KG1 (cell line): Measurements from ENCODE around the gene ZDHHC11B.
"Not testable (repeated sequence)": the region's sequence is repeated elsewhere in the genome, so short reads cannot be mapped to it uniquely, and the experiment has no call there.

Source experiments
- DNase-seq: peaks from one replicate; lab custom pipeline; 2025; lab: John Stamatoyannopoulos, UW

The ZDHHC11B gene

DNA sequence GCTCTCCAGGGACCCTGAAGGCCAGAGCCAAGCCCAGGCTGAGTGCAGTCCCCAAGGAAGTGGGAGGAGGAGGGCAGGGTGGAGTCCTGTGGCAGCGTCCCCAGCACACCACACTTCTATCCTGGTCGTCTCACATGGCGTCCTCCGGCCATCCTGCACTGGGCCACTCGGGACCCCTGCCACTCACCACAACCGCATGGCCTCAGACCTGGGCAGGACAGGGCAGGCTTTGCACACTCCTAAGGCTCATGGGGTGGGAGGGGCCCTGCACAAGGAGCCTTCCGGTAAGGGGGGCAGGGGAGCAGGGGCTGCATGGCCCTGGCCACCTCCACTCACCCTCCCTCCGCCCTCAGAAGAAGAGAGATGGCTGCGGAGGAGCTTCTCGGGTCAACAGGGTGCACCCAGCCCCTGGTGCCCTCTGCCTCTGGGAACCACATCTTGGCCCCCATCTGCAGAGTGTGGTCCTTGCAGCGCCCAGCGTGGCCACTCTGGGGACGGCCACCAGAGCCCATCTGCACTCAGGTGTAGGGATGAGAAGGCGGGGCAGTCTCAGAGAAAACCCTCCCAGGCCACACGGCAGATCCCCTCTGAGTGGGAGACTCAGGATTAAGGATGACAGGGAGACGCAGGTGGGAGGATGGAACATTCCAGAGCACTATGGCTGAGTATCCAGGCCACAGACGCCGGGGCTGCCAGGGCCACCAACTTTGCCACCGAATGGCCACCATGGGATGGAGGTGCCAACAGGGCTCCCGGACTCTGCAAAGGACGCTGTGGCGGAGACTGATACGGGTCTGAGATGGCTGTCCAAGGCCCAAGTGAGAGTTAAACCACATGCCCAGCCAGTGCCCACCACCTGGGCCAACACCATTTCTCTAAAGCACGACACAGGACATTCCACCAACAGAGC lies 99.0 kb downstream of the ZDHHC11B start:
- DNase-seq = no peak

DNA sequence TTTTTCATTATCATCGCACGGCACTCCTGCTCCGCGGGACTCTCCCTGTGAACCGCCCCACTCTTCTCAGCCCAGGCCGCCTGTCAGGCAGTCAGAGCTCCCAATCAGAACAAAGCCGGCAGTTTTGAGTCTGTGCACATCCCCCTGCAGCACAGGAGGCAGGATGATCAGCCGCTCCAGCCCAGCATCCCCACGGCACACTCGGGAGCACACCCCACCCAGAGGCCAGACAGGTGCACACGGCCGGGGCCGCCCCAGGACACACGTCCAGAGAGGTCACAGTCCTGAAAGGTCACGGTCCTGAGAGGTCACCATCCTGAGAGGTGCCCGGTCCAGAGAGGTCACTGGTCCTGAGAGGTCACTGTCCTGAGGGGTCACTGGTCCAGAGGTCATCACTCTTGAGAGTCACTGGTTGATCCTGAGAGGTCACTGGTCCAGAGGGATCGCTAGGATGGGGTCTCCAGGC lies 99.7 kb downstream of the ZDHHC11B start:
- no peak for DNase-seq

DNA sequence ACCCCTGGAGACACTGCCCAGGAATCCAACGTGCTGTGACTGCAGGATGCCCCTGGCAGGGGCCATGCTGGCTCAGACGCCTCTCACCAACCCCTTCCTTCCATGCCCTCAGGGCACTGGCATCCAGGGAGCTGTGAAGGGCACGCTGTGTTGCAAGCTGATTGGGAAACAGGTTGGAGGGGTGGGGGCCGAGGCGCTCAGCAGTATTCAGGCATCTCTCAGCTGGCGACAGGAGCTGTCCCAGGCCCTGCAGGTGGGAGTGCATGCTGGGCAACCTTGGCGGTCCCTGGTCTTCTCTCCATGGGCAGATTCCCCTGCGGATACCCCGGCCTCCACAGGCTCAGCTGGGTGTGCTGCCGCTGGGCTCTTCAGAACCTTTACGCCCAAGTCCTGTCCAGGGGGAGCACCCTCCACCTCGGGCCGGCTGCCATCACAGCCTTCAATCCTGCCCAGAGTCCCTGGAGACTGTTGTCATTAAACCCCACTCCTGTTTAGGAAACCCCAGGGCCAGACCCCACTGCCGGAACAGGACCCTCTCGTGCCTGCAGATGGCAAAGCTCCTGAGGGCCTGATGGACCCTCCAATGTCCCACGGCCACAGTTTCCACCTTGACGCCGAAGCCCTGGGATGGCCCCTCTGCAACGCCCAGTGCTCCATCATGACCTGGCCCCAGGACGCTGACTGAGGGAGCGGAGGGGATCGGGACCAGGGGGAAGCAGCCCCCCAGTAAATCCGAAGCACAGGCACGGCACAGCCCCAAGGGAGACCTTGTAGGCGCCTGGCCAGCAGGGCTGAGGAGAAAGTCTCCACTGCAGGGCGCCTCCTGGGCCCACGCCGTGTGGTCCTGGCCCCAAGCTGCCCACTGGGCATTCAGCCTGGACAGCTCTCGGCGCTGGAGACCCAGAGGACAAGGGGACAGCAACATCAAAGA lies 100.7 kb downstream of the ZDHHC11B start:
- DNase-seq = no peak

DNA sequence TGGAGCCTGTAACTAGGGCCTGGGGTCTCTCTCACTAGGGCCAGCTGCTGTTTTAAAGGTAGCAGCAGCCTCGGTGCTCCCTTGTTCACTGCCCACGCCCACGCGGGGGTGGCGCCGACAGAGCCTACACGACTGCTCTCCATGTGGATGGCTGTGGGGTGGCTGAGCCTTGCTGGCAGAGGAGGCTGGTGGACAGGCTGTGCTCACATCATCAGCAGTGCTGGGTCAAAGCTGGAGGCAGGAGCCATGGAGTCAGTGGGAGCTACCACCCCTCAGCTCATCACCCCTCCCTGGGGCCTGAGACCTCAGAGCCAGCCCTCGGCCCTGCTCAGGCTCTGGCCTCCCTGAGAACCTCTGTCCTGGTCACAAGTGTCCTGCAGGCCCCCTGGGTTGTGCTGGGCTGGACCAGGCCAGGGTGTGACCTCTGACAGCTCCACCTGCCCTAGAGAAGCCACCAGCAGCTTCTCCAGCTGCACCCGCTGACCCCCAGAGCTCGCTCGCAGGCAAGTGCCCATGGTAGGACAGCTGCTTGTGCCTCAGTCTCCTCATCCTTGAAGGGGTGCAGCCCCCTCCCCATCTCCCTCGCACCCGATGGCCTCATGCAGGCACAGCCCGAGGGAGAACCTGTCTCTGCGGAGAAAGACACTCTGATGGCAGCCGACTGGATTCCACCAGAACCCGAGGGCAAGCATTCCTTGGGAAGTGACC lies 101.7 kb downstream of the ZDHHC11B start:
- not testable (repeated sequence) for DNase-seq

DNA sequence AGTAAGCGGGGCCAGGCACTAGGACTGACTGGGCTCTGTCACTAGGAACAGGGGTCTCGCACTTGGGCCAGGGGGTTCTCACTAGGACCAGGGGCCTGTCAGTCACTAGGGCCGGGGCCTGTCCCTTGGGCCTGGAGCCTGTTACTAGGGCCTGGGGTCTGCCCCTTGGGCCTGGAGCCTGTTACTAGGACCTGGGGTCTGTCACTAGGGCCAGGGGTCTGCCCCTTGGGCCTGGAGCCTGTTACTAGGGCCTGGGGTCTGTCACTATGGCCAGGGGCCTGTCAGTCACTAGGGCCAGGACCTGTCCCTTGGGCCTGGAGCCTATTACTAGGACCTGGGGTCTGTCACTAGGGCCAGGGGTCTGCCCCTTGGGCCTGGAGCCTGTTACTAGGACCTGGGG lies 102.3 kb downstream of the ZDHHC11B start:
- DNase-seq = not testable (repeated sequence)

DNA sequence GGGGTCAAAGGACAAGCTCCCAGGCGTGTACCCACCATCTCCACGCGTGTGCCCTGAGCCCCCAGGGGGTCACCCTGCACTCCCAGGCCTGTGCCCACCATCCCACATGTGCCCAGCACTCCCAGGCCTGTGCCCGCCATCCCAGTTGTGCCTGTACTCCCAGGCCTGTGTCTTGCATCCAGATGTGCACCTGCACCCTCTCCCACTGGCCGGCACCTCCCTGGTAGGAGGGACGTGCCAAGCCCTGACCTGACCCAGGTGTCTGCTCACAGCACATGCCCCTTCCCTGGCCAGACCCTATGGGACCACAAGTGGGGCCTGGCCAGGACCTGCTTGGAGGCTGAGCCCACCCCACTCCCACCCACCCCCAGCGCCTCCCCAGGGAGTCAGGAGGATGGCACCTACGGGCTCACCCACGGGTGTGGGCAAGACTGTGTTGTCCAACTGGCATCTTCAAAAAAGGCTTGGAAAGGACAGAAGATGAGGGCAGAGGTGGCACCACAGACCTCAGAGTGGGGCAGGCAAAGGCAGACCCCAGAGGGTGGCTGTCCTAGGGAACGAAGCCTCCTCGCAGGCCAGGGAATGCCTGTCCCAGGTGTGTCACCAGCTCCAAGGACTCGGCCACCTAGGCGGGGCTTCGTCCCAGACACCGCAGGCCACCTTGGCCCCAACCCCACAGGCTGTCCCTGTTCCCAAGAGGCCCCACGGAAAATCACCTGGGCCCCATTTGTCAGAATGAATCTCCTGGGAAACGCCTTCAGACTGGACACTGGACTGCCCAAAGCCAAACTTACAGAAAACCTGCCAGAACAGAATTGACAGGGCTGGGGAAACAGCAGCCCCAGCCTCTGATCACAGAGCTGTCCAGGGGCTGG lies 103.0 kb downstream of the ZDHHC11B start:
- DNase-seq = not testable (repeated sequence)

DNA sequence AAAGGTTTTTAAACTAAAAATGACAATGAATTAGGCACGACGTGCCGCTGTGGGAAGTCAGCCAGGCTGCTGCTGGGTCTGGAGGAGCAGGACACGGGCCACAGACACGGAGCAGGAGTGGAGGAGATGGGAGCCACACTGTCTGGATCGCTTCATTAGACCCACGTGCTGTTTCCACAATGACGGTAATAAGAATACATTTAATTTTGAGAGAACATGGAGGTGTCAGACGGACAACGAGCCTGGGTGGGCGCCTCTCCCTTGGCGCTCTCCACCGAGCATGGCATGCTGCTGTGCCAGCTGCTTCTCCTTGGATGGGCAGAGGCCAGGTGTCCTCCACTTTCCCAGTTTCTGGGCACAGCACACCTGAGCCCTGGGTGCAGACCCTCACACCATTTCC lies 103.7 kb downstream of the ZDHHC11B start:
- not testable (repeated sequence) for DNase-seq

DNA sequence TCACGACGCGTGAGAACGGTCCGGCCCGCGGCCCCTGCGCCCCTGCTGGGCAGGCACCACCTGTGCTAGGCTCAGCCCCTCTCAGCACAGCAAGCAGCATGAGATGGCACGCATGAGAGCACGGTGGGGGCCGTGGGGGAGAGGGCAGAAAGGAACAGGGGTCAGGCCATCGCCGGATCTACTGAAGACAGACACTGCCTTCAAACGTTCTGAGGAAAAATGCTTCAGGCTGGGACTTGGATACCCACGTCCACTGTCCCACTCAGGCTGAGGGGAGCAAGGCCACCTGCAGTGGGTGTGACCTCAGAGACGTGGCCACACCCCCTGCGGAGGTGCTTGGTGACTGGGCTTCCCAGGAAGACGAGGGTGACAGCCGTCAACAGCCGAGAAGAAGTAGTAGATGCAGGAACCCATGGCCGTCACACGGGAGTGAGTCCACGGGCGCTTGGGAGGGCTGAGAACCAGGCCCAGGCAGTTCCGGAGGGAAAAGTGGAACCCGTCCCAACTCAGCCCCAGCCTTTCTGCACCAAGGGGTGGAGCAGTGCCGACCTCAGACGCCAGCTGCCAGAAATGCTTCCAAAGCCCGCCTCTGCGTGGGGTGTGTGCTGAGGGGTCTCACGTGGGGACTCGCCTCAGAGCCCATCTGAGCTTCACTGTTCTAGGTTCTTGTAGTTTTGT lies 104.3 kb downstream of the ZDHHC11B start:
- DNase-seq = not testable (repeated sequence)

DNA sequence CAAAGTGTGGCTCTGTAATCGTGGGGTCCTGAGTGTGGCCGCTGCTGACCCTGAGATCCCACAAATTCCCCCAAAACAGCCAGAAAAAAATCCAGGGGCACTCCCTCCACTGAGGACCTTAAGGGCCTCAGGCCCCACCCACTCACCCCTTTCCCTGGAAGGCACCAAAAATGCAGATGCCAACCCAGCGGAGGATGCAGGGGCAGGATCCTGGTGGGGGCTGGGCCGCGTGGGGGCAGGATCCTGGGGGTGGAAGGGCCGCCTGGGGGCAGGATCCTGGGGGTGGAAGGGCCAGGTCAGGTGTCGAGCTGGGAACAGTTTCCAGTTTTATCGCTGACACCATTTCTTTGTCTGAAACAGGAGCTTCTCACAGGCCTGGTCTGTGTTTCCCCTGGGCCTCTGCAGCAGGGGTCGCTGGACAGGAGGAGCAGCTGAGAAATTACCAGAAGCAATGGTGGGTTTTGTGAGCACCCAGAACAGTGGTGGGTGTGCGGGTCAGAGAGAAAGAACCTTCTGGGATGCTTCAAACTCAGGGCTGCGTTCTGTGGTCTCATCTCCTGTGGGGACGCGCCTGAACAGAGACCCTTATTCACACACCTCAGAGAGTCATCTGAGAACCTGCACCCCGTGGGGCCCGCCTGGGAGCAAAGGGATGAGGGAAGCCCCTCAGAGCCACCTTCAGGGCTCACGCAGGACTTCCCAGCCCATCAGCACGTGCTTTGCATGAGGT lies 105.2 kb downstream of the ZDHHC11B start:
- not testable (repeated sequence) for DNase-seq

DNA sequence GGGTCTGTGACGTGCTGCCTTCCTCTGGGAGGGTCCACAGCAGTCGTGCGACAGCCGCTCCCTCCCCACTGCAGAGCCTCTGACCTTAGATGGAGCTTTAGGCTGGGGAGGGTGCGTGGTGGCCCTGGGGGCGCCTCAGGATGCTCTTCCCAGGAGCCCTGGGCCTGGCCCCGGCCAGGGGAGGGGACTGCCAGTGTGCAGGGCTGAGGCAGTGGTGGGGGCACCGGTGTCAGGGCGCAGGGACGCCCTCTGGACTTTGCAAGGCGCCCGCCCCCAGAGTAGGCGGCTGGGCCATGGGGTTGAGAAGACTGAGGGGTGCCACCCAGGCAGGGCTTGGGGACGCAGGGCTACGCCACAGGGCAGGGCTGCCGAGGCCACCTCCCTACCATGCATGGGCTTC lies 106.0 kb downstream of the ZDHHC11B start:
- not testable (repeated sequence) for DNase-seq

DNA sequence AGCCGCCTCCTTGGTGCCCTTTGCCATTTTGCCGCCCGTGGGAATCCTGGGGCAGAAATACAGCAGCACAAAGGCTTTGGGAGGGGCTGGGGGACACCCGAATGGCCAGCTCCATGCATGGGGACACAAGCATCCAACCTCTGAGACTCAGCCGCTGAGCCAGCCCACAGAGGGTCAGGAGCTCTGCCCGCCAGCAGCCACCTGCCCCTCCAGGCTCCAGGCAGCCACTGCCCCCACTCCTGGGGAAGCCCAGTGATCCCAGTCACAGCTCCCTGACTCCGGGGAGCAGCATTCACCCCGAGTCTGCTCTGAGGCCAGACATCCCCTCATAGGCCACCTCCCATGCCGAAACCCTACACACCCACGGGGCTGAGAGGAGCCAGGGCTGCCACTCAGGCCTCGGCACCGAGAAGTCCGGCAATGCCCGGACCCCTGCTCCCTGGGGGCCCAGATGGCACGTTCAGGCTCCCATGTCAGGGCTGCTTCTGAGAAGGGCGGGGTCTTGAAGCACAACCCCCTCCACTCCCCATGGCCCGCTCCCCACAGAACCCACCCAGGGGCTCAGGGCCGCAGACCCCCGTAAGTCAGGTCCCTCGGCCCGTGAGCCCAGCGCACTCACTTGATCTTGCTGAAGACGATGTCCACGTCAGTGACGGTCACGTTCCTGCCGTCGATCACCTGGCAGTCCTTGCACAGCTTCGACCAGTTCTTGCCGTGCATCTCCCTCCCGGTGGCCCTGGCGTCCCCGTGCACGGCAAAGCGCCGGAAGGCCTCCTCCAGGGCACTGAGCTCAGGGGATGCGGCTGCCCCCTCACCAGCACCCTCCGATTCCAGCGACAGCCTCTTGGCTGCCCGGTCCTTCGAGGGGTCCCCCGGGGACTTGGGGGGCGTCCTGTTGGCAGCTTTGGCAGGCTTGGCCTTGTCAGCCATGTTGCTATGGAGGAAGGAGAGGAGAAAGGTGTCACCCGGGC lies 107.1 kb downstream of the ZDHHC11B start:
- no peak for DNase-seq

DNA sequence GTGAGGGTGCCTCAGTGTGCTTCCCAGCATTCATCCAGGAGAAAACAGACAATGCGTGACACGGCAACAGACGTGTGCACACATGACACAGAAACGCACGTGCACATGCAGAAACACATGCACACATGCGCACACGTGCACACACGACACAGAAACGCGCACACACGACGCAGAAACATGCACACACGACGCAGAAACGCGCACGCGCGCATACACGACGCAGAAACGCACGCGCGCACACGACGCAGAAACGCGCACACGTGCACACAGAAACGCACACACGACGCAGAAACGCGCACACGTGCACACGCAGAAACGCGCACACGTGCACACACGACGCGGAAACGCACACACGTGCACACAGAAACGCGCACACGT lies 107.8 kb downstream of the ZDHHC11B start:
- DNase-seq = no peak

DNA sequence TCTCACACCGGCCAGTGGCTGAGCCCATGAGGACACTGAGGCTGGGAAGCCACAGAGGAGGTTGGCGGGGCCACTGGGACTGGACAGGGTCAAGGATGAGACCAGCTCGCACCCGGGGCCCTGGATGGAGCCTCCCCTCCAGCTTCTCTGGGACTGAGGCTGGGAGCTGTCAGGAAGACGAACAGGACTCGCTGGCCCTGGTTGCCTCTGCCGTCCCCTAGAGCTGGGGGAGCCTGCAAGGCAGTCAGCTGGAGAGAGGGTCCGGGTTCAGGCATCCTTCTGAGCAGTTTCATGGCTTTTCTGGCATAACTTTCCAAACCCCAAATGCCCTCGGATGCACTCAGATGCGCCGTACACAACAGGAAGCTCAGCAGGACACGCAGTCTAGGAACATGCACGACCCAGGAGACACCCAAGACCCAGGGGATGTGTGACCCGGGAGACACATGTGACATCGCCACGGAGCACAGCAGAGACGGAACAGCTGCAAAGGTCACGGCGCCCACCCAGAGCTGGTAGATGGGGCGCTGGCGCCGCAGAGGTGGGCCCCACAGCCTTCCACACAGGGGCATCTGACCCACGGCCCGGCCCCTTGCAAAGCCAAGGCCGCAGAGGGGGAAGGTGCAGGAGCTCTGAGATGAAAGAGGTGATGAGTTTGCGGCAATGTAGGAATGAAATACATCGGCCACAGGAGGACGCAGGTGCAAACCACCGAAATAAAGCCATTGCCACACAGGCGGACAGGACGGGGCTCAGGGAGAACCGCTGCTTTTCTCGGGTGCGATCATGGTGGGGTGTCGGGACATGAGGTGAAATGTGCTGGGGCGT lies 108.4 kb downstream of the ZDHHC11B start:
- DNase-seq = no peak

DNA sequence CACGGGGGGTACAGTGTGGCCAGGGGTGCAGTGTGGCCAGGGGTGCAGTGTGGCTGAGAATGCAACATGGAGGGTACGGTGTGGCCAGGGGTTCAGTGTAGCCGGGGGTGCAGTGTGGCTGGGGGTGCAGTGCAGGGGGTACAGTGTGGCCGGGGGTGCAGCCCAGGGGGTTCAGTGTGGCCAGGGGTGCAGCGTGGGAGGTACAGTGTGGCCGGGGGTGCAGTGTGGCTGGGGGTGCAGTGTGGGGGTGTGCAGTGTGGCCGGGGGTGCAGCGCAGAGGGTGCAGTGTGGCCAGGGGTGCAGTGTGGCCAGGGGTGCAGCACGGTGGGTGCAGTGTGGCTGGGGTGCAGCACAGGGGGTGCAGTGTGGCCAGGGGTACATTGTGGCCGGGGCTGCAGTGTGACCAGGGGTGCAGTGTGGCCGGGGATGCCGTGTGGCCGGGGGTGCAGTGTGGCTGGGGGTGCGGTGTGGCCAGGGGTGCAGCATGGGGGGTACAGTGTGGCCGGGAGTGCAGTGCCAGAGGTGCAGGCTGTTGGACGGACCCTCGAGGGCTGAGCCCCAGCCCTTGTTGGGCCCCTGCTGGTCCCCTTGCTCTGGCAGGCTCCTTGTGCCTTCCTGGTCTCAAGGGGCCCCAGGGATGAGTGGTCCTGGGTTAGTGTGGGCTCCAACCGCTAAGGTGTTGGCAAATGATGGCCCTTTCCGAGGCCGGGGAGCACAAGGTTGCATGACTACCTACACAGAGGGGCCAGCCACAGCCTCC lies 109.2 kb downstream of the ZDHHC11B start:
- no peak for DNase-seq

DNA sequence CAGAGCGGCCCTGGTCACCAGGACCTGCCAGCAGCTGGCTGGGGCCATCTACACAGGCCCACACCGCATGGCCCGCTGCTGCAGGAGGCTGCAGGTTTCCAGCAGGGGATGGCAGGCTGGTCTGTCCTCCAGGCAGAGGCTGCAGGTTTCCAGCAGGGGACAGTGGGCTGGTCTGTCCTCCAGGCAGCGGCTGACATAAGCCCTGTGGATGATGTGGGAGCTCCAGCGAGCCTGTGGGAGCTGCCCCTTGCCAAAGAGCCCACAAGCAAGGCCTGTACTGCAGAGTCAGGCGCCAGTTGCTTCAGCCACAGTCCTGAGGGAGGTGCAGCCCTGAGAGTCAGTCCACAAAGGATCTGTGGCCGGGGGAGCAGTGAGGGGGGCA lies 109.9 kb downstream of the ZDHHC11B start:
- DNase-seq = no peak

DNA sequence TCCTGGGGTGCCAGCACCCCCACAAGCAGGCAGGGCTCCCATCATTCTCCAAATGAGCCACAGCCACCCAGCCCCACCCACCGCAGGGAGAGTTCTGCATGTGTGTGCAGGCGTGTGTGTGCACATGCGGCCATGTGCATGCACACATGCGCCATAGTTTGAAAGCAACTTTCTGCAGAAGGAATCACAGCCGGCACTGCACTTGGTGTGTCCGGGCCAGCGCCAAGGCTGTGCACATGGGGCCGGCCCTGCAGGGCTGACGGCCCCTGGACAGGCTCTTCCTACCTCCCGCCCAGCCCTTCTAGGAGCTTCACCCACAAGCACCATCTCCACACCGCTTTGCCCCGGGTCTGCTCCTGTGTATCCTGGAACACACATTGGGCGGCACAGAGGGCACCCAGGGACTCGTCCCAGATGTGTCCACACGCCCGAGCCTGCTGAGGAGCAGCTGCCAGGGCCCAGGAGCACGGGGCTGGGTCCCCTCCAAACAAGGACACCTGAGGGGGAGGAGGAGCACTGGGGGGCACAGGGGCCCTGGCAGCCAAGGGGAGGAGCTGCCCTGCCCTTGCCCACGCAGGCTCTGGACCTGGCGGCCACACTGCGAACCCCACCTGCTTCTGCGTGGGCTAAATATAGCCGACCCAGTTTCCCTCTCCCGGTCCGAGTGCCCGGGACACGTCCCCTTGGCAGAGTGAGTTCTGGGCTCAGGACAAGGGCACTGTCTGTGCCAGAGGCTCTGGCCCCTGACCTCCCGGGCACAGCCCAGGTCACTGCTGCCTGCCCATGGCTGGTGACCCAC lies 110.5 kb downstream of the ZDHHC11B start:
- DNase-seq = no peak
